ENCODE data around the gene IER3.

DNA sequence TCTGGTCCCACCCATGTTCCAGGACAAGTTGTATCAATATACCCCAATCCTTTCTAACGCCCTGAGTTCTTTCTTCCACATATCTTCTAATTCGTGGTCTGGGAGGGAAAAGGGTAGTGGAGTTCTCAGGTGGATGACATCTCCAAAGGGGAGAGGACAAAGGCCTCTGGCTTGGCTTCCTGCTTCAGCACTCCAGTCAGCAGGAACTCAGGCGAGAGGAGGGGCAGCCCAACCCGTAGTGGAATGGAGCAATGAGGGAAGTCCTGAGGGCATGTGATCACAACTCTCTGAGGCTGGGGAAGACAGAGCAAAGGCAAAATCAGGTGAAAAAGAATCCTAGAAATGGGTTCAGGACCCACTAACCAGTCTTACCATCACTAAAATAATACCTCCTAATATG lies 44.0 kb downstream of the IER3 start:
- TF ChIP-seq POLR2A (IDR thresholded peaks at IDR 0.05): no peak
- TF ChIP-seq, protein P1, sequence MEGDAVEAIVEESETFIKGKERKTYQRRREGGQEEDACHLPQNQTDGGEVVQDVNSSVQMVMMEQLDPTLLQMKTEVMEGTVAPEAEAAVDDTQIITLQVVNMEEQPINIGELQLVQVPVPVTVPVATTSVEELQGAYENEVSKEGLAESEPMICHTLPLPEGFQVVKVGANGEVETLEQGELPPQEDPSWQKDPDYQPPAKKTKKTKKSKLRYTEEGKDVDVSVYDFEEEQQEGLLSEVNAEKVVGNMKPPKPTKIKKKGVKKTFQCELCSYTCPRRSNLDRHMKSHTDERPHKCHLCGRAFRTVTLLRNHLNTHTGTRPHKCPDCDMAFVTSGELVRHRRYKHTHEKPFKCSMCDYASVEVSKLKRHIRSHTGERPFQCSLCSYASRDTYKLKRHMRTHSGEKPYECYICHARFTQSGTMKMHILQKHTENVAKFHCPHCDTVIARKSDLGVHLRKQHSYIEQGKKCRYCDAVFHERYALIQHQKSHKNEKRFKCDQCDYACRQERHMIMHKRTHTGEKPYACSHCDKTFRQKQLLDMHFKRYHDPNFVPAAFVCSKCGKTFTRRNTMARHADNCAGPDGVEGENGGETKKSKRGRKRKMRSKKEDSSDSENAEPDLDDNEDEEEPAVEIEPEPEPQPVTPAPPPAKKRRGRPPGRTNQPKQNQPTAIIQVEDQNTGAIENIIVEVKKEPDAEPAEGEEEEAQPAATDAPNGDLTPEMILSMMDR (IDR thresholded peaks at IDR 0.05): no peak

Measured in ovary (tissue), 3 donors.